ENCODE measurements around the gene OPCML.

Gene OPCML

DNA sequence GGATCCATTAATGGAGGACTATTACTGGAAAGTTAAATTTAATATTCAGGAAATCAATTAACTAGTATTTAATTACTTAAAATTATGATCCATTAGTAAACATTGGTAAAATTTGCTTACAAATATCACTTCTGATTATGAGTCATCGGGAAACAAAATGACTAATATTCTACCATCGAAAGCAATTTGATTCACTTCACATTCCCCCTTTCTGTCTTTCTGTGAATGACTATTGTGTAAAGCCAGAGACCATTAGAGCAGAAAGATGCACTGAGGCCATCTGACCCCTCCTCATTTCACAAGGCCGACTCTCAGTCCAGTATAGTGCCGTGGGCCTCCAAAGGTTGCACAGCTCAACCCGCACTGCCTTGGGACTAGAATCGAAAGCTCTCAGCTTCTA, 619.0 kb downstream of the OPCML start:
- DNase-seq = no peak

DNA sequence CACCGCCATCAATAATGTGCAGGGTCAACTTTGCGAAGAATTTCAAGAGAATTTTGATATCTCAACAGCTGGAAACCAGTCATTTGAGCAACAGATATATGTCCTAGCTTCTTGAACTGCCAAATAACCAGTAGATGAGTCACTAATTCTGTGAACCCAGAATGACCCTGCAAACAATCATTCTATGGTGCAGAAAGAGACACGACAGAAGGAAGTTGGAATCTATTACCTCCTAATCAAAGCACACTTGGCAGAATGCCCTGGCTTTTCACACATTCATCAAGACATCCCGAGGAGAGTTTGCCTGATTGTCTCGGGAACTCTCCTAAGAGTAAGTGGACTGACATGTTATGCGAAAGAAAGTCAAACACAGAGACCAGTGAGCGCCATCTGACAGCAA, 621.1 kb downstream of the OPCML start:
- no peak for DNase-seq

DNA sequence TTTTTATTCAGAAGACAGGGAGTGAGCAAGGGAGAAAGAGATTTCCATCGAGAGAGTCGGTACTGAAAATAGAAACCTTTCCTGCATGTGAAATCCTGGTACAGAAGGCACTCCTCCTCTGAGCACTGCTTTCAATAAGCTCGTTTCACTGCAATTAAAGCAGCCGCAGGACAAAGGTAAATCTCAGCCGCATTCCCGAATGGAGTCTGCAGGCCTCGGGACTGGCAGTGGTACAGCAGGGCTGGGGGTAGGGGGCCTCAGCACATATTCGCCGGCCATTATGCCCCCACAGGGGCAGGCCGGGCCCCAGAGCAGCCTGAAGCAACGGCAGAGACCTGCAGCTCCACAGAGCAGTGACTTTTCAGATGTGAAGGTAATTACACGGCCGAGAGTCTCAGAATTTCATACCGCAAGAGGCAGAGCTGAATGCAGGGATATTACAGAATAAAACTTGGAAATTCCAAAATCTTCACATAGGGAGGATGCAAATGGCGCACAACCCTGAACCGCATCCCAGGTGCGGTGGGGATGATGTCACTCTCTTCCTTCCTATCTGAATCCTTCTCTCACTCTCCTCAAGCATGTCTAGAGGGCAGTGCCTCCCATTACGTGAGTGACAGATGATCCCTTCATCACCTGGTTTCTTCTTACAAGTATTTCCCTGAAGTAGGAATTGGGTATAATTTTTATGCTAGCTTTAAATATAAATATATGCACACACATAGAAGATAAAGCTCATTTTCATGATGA, 622.1 kb downstream of the OPCML start:
- DNase-seq = no peak

DNA sequence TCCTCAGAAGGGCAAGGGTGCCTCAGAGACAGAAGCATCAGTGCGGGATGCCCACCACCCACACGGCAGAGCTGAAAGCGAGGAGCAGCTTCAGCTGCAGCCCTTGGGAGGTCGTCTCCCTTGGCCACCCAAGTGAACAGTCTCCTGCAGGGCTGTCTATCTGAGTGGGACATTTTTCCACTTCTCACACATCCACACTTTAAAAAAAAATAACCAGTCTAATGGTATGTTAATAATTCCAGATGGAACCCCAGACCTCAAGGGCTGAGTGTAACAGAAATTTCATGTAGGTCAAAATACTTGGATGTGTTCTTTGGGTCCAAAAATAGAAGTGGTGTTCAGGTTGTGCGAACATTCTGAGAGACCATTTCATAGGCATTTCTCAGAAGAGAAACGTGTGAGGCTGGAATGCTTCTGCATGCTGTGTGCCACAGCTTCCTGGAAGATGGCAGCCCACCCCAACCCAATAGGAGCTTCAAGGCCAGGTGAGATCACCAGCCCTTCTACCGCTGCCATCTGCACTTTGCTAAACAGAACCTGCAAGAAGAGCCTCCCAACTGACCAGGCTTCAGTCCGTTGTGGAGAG, 623.2 kb downstream of the OPCML start:
- no peak for DNase-seq

DNA sequence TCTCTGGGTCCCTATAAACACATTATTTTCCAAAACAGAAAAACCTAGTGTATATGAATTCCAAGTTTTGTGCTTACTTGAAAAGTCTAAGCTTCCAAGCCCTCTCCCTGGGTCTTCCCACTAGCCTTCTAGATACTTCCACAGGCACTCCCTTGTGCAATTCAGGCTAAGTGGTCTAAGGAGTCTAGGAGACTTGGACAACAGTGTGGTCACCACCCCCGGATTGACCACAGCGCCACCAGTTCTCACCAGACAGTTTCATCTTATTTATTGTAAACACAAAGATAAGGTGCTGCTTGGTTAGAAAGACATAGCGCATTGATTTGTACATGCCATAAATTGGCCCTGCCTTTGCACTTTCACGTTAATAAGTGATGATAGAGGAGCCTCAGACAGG, 623.9 kb downstream of the OPCML start:
- no peak for DNase-seq

DNA sequence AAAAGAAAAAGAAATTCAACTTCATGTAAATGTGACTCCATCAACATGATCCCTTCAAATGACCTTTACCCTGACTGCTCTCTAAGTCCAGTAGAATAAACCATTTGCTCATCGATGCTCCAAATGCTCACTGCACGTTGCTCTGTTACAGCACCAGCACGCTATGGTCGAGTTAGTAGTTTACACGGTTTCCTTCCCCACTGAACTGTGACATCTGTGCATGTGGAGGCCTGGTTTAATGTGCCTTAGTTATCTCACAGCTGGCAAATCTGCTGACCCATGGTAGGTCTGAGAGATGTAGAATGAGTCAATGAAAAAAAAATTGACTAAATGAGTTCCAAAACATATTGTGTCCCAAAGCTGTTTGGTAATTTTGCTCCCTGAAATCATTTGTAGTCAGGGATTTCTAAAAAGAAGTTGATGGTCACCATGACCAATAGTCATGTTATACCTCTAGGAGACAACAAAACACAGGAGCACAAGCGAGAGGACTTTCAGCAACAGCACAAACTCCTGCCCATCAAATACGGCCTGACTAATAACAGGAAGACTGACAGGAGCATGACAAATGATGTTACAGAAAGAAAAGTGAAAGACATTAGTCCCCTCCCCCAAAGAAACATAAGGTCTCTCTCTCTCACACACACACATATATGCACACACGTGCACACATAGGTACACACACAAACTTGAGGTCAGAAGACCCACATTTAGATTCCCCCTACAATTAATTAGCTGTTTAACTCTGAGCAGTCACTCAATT, 624.5 kb downstream of the OPCML start:
- DNase-seq = no peak

DNA sequence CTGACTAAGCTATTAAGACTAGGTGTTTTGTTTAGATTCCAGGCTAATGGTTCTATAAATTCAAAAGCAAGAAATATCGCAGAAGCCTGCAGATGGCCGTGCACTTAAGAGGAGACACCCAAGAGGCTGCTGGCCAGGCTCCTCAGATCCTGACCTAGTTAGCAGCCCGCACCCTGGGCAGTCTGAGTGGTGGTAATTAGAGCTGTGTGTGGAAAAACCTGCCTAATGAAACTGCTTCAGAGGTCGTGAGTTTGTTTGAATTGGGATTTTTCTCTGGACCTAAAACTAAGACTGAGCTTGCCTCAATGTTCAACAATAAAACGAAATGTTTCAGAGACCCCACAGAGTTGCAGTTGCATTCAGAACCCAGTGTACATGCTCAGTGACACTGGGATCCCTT, 627.7 kb downstream of the OPCML start:
- DNase-seq = no peak

DNA sequence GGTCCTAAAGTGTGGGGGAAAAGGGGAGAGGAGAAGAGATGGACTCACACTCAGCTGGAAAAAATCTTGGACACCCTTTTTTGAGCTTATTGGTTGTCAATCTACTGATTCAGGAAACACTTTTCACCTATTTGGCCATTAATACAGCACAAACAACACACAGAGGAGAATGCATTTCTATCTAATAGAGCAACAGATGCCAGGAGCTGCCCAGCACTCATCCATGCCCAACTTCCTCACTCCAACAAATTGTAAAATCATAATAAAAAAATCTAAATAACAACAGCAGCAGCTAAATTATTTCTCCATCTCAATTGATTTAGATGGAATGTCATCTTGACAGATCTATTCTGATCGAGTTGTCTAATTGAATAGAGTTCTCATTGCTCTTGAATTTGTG, 628.2 kb downstream of the OPCML start:
- DNase-seq = no peak

DNA sequence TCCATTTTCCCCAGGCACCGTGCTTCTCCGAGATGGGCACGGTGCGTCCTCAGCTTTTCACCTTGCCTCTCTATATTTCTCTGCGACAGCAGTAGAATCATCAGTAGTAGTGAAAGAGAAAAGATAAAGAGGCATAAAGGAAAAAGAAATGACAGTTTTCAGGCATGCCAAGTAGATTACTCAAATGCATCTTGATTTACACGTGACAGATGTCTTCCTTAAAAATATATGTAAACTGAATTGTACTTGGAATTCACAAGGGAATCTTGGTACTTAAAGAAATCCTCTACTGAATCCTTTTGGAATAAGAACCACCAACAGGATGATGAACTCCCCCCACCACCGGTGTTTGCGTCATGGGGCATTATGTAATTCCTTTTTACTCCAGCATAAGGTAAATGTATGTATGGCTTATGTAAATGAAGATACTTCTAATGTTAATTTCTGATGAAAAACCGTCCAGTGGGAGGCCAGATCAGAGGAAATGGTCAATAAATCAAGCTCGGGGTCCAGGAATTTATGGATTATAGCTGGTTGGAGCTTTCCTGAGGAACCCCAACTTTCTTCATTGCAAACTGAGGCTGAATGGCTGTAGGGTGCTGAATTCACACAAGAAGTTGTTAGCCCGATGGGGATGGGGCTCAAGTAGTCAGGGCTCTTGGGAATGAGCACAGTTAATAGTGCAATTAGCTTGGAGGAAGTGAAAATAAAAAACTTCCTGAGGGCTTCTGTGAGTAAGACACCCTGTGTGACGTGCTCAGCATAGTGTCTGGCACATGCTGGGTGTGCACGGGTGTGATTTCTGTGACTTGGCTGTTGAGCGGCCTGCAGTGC, 630.4 kb downstream of the OPCML start:
- DNase-seq = no peak

DNA sequence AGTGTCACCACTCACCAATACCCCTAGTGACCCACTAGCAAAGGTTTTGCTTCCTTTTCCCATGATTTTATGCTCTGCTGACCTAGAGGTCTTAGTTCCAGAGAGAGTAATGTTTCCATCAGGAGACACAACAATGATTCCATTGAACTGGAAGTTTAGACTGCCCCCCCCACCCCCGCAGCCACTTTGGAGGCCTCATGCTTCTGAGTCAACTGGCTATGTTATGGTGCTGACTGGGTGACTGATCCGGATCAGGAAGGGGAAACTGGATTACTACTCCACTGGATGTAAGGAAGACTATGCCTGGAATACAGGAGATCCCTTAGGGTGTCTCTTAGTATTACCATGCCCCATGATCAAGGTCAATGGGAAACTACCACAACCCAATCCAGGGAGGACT, 633.6 kb downstream of the OPCML start:
- no peak for DNase-seq

DNA sequence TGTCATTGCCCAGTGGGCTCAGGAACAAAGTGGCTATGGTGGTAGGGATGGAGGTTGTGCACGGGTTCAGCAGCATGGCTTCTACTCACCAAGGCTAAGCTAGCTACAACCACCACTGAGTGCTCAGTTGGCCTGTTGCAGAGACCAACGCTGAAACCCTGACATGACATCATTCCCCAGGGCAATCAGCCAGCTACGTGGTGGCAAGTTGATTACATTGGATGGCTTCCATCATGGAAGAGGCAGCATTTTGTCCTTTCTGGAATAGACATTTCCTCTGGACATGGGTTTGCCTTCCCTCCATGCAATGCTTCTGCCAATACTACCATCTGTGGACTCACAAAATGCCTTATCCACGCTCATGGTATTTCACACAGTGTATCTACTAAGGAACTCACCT, 634.3 kb downstream of the OPCML start:
- DNase-seq = no peak

DNA sequence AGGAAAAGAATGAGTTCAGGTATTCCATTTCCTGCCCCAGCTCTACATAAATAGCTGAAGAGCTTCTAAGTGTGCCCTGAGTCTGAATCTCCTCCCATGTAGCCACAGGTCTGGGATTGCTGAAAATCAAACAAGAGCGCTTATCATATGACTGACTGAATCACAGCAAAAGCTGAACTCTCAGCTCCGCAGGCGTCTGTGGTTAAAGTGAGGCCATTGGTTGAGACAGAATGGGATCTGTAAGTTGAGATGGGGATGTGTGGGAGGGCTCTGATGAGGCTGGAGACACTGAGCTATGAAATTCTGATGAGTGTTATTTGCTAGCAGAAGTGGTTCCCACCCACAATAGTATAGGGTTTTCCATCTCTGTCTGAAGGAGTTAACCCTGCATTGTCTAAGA, 637.0 kb downstream of the OPCML start:
- no peak for DNase-seq

DNA sequence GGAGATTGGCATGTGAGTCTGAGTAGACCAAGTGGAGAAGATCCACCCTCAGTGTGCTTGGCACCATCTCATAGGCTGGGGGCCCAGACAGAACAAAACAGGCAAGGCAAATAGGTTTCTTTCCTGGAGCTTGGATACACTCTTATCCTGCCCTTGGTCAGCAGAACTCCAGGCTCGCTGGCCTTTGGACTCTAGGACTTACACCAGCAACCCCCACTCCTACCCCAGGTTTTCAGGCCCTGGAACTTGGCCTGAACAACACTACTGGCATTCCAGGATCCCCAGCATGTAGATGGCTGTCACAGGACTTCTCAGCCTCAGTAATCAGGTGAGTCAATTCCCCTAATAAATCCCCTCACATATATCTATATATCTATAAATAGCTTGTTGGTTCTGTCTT, 637.7 kb downstream of the OPCML start:
- DNase-seq = no peak

DNA sequence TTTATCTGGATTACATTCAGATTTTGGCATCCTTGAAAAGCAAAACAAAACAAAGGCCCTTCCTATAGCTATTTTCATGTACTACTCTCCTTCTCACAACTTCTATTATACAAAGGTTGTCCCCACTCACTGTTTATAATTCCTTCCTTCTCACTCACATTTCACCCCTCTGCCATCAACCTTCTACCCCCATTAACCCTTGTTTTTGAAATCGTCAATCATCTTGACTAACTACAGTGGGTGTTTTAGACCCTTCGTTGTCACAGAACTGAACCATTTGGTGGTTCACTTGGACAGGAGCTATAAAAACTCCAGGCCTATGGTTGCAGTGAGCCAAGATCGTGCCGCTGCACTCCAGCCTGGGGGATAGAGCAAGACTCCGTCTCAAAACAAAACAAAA, 639.4 kb downstream of the OPCML start:
- DNase-seq = no peak

DNA sequence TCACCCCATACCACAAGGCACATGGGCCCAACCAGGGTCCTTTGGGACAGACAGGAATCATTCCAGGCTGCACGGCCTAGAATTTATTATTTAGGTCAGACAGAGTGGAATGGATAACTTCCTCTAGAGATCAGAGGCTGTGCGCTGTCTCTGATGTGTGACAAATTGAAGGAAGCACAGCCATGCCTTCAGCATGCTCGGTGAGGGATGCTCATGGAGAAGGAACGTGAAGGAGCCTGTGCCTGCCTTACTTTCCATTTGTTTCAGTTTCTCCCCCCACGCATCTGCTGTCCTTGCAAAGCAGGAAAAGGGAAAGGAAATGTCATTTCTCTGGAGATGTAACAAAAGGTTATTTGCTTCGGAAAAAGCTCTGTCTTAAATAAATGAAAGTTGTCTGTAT, 644.1 kb downstream of the OPCML start:
- no peak for DNase-seq

DNA sequence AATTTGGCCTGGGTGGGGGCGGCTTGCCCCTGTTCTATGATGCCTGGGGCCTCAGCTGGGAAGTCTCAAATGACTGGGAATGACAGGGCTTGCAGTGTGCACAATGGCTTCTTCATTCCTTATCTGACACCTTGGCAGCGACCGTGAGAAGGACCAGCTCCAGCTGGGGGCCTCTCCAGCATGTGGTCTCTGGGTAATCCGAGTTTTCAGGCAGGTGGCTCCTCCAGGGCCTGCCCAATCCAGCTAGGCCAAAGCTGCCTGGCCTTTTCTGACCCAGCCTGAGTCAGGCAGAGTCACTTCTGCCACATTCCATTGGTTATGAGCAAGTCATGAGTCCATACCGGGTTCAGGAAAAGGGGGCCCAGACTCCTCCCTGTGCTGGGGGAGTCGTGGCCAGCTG, 646.0 kb downstream of the OPCML start:
- DNase-seq = no peak

DNA sequence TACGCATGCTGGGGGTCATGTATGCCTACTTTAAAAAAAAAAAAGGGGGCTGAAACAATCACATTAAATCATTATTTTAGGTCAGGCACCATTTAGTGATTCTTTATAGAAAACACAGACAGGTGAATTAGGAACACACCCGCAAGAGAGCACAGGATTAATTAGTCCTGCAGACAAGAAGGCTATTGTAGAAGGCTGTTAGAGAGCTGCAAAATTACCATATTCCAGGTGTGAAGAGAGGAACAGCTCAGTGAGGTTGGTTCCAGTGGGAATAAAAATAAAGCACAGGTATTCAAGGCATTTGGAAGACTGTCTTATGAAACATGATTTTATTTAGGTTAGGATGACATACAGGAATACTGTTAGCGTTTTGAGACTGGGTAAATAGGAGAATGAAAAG, 649.1 kb downstream of the OPCML start:
- DNase-seq = no peak

DNA sequence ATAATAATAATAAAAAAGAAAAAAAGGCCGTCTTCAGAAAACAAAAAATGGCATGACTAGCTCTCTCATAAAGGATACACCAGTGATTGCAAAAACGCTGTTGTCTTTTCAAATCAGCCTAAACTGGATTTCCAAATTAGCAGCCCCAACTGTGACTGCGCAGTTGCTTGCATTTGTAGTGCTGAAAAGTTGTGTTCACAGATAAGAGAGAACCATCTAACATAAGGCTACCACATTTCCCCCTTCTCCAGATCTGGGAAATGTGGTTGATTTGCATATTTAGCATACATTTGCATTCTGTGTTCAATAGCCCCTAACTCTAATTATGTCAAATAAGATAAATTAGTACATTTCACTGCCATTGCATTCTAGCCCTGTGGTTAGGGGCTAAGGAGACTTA, 650.7 kb downstream of the OPCML start:
- no peak for DNase-seq

DNA sequence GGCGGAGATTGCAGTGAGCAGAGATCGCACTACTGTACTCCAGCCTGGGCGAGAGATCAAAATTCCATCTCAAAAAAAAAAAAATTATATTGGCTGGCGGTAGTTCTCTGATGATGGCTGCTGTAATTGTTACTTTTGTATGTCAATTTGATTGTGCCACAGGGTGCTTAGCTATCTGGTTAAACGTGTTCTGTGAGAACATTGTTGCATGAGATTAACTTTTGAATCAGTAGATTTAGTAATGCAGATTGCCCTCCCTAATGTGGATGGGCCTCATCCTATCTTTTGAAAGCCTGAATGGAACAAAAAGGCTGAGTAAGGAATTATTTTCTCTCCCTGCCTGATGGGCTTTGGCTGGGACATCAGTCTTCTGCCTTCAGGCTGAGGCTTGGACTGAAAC, 654.2 kb downstream of the OPCML start:
- no peak for DNase-seq

DNA sequence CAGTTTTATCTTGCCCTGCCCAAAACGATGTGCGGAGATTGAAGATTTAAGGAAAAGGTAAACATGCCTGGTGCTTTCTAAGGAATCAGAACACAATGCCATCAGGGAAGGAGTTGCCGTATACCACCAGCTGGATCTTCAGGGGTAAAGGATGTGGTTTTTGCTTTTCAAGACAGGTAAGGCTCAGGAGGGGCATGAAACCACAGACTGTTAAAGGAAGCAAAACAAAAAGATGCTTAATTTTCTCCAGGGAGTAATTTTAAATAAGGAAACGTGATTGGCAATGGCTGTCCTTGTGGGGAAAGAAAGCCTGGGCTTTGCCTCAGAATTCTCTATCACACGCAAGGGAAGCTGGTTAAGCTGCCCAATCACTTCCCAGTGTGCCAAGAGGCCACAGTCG, 655.6 kb downstream of the OPCML start:
- DNase-seq = no peak

DNA sequence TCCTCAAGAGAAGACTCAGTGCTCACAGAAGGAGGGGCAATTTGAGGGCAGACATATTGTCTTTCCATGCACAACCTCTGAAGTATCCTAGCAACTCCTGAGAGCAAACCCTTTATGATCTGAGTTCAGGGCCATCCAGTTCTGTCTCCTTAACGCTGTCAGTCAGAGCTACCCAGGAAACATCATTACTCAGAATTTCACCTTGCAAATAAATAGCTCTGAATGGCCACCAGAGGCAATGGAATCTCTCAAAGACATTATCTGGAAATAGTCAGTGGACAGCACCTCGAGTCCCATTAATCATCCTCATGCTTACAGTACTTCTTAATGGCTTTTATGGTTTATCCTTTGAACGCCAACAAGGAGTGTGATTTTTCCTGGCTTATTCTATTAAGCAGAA, 656.1 kb downstream of the OPCML start:
- no peak for DNase-seq

DNA sequence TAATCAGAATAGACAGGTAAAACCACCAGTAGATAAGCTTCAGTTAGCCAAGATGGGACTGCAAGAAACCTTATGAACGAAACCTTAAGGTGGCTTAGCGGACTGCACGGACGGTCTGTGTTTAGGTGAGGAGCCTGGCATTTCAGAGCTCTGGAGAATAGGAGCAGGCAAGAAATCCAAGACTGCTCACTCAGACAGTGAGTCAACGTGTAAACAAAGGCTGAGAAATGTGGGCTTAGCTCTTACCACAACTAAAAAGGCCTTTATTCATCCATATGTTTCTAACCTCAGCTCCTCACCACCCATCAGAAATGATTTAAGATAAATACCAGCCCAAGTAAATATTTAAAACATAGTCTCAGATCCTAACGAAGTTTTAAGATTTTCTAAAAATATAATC, 657.7 kb downstream of the OPCML start:
- no peak for DNase-seq

DNA sequence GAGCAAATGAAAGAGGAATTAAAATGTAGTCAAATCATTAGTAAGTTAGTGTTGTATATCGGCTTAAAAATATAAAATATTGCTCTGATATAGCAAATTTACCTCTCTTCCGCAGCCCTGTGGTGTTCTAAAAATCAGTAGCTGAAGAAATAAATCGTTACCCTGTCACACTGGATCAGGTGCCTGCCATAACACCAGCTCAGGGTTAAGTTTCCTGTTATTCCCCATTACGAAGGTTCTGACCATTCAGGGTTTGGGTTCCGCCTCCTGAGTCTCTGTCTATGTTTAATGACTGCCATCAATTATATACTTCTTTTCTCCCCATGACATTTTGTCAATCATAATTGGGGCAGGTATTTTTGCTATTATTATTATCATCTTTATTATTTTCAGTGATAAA, 658.5 kb downstream of the OPCML start:
- no peak for DNase-seq

DNA sequence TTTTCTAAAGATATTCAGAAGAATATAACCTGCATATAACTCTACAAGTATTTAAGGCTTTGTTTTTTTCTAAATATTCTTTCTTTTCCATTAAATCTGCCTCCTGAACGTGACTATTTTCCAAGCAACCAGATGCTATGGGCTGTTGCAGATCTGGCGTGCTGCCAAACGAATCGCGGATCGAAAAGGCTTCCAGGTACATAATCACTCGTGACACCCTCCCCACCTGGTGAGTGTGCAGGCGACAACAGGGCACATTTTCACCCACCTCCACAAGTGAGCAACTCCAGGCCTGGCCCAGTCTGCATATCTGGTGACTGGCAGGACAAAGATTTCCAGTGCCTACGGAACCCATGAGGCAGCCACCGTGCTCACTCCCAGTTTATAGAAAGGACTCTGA, 660.1 kb downstream of the OPCML start:
- no peak for DNase-seq

Data from NCI-H1436 (cell line).